GM12891 (cell line): ENCODE measurements around the gene ZNF365.

Experiments used
- POLR2A ChIP-seq: IDR thresholded peaks from 2 replicates; pipeline ENCODE4 v1.6.1; 2011; ENCODE audit warnings: low read depth, low read length, control low read depth
- POLR2AphosphoS5 ChIP-seq: IDR thresholded peaks from 2 replicates; pipeline ENCODE4 v1.6.1; 2011; ENCODE audit warnings: low read depth, low read length, control low read depth
- POU2F2 ChIP-seq: IDR thresholded peaks from 2 replicates; pipeline ENCODE4 v1.6.1; 2011; ENCODE audit warnings: low read depth, mild to moderate bottlenecking, control low read depth, low read length, moderate library complexity

GRCh38 chr10:62414359-62414758 lies 40.2 kb downstream of the ZNF365 start:
- no peak for TF ChIP-seq POLR2A
- no peak for TF ChIP-seq POLR2AphosphoS5
- no peak for TF ChIP-seq POU2F2
